WTC11 (cell line): Measurements from ENCODE around the gene PVALEF. TPM values are rescaled to one million over a fixed set of nuclear protein-coding genes. Genes with fewer than 3 reads are reported as not detected.
A peak's percentile ranks its signal among the peaks of the same experiment; 100 is the strongest.
"Not testable (repeated sequence)": the region's sequence is repeated elsewhere in the genome, so short reads cannot be mapped to it uniquely, and the experiment has no call there.

Source experiments
- ATAC-seq: fragments of 200-7000 bp; cut with Tn5 transposase; 2 replicates; pipeline ENCODE4 v1.10.0; 2021; ENCODE audit warnings: mild to moderate bottlenecking, moderate library complexity
- CTCF ChIA-PET: fragments of 300-600 bp; sonication (Branson Sonifier 250); formaldehyde crosslinking; loops from one replicate; lab custom pipeline; 2021; ENCODE audit warnings: antibody characterized with exemption; lab: Charles Lee
- POLR2A ChIA-PET: fragments of 350-600 bp; sonication (Branson Sonifier 250); formaldehyde crosslinking; loops from one replicate; lab custom pipeline; 2021; ENCODE audit warnings: antibody characterized with exemption; lab: Charles Lee
- DNase-seq: peaks from one replicate; pipeline ENCODE4 v3.0.0; 2021; ENCODE audit warnings: low spot score
- H3K27ac Mint-ChIP-seq: 2 replicates; pipeline ENCODE4 v1.8.0; 2021; ENCODE audit warnings: mixed read lengths
- H3K27me3 Mint-ChIP-seq: 2 replicates; pipeline ENCODE4 v1.8.0; 2021; ENCODE audit warnings: low read depth, mild to moderate bottlenecking, moderate library complexity, mixed read lengths
- H3K36me3 Mint-ChIP-seq: 2 replicates; pipeline ENCODE4 v1.8.0; 2021; ENCODE audit warnings: mixed read lengths
- H3K4me1 Mint-ChIP-seq: 2 replicates; pipeline ENCODE4 v1.8.0; 2022; ENCODE audit warnings: mixed read lengths
- H3K4me3 Mint-ChIP-seq: 2 replicates; pipeline ENCODE4 v1.8.0; 2021; ENCODE audit warnings: mild to moderate bottlenecking, moderate library complexity, mixed read lengths
- H3K9me3 Mint-ChIP-seq: 2 replicates; pipeline ENCODE4 v1.8.0; 2021; ENCODE audit warnings: mixed read lengths
- ESRRA ChIP-seq: sonication (generic); formaldehyde crosslinking; IDR thresholded peaks from 2 replicates; pipeline ENCODE4 v1.8.1; 2022; ENCODE audit warnings: mild to moderate bottlenecking, missing genetic modification reagents, borderline replicate concordance
- ETV6 ChIP-seq: sonication (generic); formaldehyde crosslinking; IDR thresholded peaks from 2 replicates; pipeline ENCODE4 v1.8.1; 2022; ENCODE audit warnings: mild to moderate bottlenecking, missing genetic modification reagents
- FOXJ3 ChIP-seq: sonication (generic); formaldehyde crosslinking; IDR thresholded peaks from 2 replicates; pipeline ENCODE4 v1.9.0; 2021; ENCODE audit warnings: missing genetic modification reagents, mild to moderate bottlenecking, borderline replicate concordance
- JAZF1 ChIP-seq: fragments of 250-450 bp; sonication (Bioruptor Pico); IDR thresholded peaks from 2 replicates; pipeline ENCODE4 v1.9.0; 2021; ENCODE audit warnings: moderate library complexity, mild to moderate bottlenecking, inconsistent platforms
- KAT7 ChIP-seq: sonication (generic); formaldehyde crosslinking; IDR thresholded peaks from 2 replicates; pipeline ENCODE4 v1.8.1; 2023; ENCODE audit warnings: missing genetic modification reagents, mild to moderate bottlenecking, borderline replicate concordance
- MXD4 ChIP-seq: fragments of 250-450 bp; sonication (Bioruptor Pico); IDR thresholded peaks from 2 replicates; pipeline ENCODE4 v1.8.0; 2021; ENCODE audit warnings: mild to moderate bottlenecking, moderate library complexity, borderline replicate concordance
- MYBL2 ChIP-seq: sonication (generic); formaldehyde crosslinking; IDR thresholded peaks from 2 replicates; pipeline ENCODE4 v1.8.1; 2023; ENCODE audit warnings: mild to moderate bottlenecking, moderate library complexity, missing genetic modification reagents
- NFATC4 ChIP-seq: fragments of 250-450 bp; sonication (Bioruptor Pico); IDR thresholded peaks from 2 replicates; pipeline ENCODE4 v1.9.0; 2021; ENCODE audit warnings: mild to moderate bottlenecking
- NFYB ChIP-seq: sonication (generic); formaldehyde crosslinking; conservative IDR thresholded peaks from 2 replicates; pipeline ENCODE4 v1.8.0; 2022; ENCODE audit warnings: low read depth, missing genetic modification reagents
- SMAD4 ChIP-seq: sonication (generic); formaldehyde crosslinking; IDR thresholded peaks from 2 replicates; pipeline ENCODE4 v1.8.0; 2022; ENCODE audit warnings: mild to moderate bottlenecking, missing genetic modification reagents
- SP1 ChIP-seq: sonication (generic); formaldehyde crosslinking; conservative IDR thresholded peaks from 2 replicates; pipeline ENCODE4 v1.8.1; 2022; ENCODE audit warnings: missing genetic modification reagents
- total RNA-seq: library from RNA; stranded (reverse); gene quantifications from 3 replicates; pipeline ENCODE4 v1.2.3, GENCODE V29; 2021
- TF ChIP-seq, protein P1 (sequence below): sonication (generic); formaldehyde crosslinking; IDR thresholded peaks from 2 replicates; pipeline ENCODE4 v1.8.1; 2022; ENCODE audit warnings: mild to moderate bottlenecking, missing genetic modification reagents, moderate library complexity, borderline replicate concordance
- TF ChIP-seq, protein P2 (sequence below): sonication (generic); formaldehyde crosslinking; IDR thresholded peaks from 2 replicates; pipeline ENCODE4 v1.8.0; 2023; ENCODE audit warnings: missing genetic modification reagents, mild to moderate bottlenecking, borderline replicate concordance
- TF ChIP-seq, protein P3 (sequence below): fragments of 250-450 bp; sonication (Bioruptor Pico); IDR thresholded peaks from 2 replicates; pipeline ENCODE4 v2.1.2; 2022; ENCODE audit warnings: mild to moderate bottlenecking, moderate library complexity
- TF ChIP-seq, protein P4 (sequence below): sonication (generic); formaldehyde crosslinking; IDR thresholded peaks from 2 replicates; pipeline ENCODE4 v1.8.1; 2023; ENCODE audit warnings: mild to moderate bottlenecking, missing genetic modification reagents, moderate library complexity
- TF ChIP-seq, protein P5 (sequence below): sonication (generic); formaldehyde crosslinking; IDR thresholded peaks from 2 replicates; pipeline ENCODE4 v1.8.0; 2023; ENCODE audit warnings: mild to moderate bottlenecking, missing genetic modification reagents

PVALEF gene
- total RNA-seq, 1 experiment from 2014 or later: not detected

DNA sequence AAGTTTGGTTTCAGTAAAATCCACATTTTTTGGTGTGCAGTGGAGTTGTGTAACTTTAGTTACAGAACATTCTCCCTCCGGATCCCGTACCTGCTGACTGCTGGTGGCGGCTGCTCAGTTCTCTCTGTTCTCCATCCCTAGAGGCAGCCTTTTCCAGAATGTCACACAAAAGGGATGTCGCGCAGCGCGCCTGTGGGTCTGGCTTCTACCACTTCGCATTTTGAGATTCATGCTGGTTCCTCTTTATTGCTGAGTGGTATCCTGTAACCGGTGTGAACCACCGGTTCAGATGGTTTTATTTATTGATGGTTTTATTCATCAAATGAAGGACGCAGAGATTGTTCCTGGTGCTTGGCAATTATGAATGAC is 58.4 kb downstream of the PVALEF start:
- H3K36me3 Mint-ChIP-seq: no peaks in the 10 kb centered on the region
- H3K4me3 Mint-ChIP-seq: peak overlapping the region; percentile 76
- peaks cover 17% of the 10 kb centered on the region for H3K4me1 Mint-ChIP-seq
- CTCF ChIA-PET: interaction anchor here (1.1 kb wide), 1 partner anchor 68 kb away, joined by 3 read pairs; no protein-coding TSS in a partner anchor
- H3K9me3 Mint-ChIP-seq: no peaks in the 10 kb centered on the region
- H3K27me3 Mint-ChIP-seq: peaks cover 20% of the 10 kb centered on the region
- DNase-seq: no peak
- no peak for ATAC-seq
- TF ChIP-seq SP1 (CRISPR knock-in tag) (no peak), ESRRA (CRISPR knock-in tag) (no peak), NFYB (CRISPR knock-in tag) (no peak), ETV6 (CRISPR knock-in tag) (no peak), MYBL2 (no peak), KAT7 (no peak), SMAD4 (no peak), NFATC4 (CRISPR knock-in tag) (no peak), FOXJ3 (CRISPR knock-in tag) (no peak), MXD4 (CRISPR knock-in tag) (no peak), JAZF1 (CRISPR knock-in tag) (no peak)
- TF ChIP-seq, protein P1, sequence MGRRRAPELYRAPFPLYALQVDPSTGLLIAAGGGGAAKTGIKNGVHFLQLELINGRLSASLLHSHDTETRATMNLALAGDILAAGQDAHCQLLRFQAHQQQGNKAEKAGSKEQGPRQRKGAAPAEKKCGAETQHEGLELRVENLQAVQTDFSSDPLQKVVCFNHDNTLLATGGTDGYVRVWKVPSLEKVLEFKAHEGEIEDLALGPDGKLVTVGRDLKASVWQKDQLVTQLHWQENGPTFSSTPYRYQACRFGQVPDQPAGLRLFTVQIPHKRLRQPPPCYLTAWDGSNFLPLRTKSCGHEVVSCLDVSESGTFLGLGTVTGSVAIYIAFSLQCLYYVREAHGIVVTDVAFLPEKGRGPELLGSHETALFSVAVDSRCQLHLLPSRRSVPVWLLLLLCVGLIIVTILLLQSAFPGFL (CRISPR knock-in tag): no peak
- TF ChIP-seq, protein P2, sequence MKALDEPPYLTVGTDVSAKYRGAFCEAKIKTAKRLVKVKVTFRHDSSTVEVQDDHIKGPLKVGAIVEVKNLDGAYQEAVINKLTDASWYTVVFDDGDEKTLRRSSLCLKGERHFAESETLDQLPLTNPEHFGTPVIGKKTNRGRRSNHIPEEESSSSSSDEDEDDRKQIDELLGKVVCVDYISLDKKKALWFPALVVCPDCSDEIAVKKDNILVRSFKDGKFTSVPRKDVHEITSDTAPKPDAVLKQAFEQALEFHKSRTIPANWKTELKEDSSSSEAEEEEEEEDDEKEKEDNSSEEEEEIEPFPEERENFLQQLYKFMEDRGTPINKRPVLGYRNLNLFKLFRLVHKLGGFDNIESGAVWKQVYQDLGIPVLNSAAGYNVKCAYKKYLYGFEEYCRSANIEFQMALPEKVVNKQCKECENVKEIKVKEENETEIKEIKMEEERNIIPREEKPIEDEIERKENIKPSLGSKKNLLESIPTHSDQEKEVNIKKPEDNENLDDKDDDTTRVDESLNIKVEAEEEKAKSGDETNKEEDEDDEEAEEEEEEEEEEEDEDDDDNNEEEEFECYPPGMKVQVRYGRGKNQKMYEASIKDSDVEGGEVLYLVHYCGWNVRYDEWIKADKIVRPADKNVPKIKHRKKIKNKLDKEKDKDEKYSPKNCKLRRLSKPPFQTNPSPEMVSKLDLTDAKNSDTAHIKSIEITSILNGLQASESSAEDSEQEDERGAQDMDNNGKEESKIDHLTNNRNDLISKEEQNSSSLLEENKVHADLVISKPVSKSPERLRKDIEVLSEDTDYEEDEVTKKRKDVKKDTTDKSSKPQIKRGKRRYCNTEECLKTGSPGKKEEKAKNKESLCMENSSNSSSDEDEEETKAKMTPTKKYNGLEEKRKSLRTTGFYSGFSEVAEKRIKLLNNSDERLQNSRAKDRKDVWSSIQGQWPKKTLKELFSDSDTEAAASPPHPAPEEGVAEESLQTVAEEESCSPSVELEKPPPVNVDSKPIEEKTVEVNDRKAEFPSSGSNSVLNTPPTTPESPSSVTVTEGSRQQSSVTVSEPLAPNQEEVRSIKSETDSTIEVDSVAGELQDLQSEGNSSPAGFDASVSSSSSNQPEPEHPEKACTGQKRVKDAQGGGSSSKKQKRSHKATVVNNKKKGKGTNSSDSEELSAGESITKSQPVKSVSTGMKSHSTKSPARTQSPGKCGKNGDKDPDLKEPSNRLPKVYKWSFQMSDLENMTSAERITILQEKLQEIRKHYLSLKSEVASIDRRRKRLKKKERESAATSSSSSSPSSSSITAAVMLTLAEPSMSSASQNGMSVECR: no peak
- TF ChIP-seq, protein P3, sequence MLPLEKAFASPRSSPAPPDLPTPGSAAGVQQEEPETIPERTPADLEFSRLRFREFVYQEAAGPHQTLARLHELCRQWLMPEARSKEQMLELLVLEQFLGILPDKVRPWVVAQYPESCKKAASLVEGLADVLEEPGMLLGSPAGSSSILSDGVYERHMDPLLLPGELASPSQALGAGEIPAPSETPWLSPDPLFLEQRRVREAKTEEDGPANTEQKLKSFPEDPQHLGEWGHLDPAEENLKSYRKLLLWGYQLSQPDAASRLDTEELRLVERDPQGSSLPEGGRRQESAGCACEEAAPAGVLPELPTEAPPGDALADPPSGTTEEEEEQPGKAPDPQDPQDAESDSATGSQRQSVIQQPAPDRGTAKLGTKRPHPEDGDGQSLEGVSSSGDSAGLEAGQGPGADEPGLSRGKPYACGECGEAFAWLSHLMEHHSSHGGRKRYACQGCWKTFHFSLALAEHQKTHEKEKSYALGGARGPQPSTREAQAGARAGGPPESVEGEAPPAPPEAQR (CRISPR knock-in tag): no peak
- TF ChIP-seq, protein P4, sequence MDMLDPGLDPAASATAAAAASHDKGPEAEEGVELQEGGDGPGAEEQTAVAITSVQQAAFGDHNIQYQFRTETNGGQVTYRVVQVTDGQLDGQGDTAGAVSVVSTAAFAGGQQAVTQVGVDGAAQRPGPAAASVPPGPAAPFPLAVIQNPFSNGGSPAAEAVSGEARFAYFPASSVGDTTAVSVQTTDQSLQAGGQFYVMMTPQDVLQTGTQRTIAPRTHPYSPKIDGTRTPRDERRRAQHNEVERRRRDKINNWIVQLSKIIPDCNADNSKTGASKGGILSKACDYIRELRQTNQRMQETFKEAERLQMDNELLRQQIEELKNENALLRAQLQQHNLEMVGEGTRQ (CRISPR knock-in tag): no peak
- TF ChIP-seq, protein P5, sequence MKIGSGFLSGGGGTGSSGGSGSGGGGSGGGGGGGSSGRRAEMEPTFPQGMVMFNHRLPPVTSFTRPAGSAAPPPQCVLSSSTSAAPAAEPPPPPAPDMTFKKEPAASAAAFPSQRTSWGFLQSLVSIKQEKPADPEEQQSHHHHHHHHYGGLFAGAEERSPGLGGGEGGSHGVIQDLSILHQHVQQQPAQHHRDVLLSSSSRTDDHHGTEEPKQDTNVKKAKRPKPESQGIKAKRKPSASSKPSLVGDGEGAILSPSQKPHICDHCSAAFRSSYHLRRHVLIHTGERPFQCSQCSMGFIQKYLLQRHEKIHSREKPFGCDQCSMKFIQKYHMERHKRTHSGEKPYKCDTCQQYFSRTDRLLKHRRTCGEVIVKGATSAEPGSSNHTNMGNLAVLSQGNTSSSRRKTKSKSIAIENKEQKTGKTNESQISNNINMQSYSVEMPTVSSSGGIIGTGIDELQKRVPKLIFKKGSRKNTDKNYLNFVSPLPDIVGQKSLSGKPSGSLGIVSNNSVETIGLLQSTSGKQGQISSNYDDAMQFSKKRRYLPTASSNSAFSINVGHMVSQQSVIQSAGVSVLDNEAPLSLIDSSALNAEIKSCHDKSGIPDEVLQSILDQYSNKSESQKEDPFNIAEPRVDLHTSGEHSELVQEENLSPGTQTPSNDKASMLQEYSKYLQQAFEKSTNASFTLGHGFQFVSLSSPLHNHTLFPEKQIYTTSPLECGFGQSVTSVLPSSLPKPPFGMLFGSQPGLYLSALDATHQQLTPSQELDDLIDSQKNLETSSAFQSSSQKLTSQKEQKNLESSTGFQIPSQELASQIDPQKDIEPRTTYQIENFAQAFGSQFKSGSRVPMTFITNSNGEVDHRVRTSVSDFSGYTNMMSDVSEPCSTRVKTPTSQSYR: no peak
- TF ChIP-seq, all 79 proteins: peak for 0
- H3K27ac Mint-ChIP-seq: peak overlapping the region; percentile 23; the same call in 1 of the 2 replicates
- POLR2A ChIA-PET: no interaction called here

DNA sequence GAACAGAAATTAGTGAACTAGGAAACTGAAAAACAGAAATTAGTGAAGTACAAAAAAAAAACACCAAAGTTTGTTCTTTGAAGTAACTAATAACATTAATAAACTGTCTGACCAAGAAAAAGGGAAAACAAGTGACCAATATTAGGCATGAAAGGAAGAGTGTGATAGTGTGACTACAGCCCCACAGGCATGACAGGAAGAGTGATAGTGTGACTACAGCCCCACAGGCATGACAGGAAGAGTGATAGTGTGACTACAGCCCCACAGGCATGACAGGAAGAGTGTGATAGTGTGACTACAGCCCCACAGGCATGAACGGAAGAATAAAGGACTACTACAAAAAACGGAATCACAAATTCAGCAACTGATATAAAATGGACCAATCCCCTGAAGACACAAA is 62.3 kb downstream of the PVALEF start:
- H3K4me3 Mint-ChIP-seq, H3K4me1 Mint-ChIP-seq, H3K9me3 Mint-ChIP-seq, H3K27ac Mint-ChIP-seq, ATAC-seq, DNase-seq, POLR2A ChIA-PET: not testable (repeated sequence)
- peaks cover 20% of the 10 kb centered on the region for H3K27me3 Mint-ChIP-seq
- peaks cover 14% of the 10 kb centered on the region for H3K36me3 Mint-ChIP-seq
- CTCF ChIA-PET: interaction anchor here (0.8 to 1.6 kb wide), 2 partner anchors 11 to 74 kb away, joined by 3 to 4 read pairs; partner anchors contain the start of genes NDUFAF8 and TEPSIN
